HG02970 (cell line): ENCODE results near the gene PPP2R5E.

ENCODE experiments used
- ATAC-seq: cut with Tn5 transposase; IDR thresholded peaks from one replicate; pipeline ENCODE4 v1.9.1; 2021; ENCODE audit warnings: mild to moderate bottlenecking, moderate library complexity, moderate number of reproducible peaks; ENCODE audit not compliant: unreplicated experiment, low FRiP score

Gene PPP2R5E

GRCh38 chr14:63474844-63475243 lies 68.3 kb downstream of the PPP2R5E start:
- ATAC-seq = no peak

- ATAC-seq = no peak
These were observed 69.1 kb downstream of the PPP2R5E start for GRCh38 chr14:63474111-63474510.

- no peak for ATAC-seq
These were observed 70.0 kb downstream of the PPP2R5E start for GRCh38 chr14:63472986-63473788.

- peak; percentile 80 for ATAC-seq
These were observed 72.0 kb downstream of the PPP2R5E start for GRCh38 chr14:63470962-63471793.

GRCh38 chr14:63468294-63468693 lies 74.9 kb downstream of the PPP2R5E start:
- ATAC-seq = no peak

GRCh38 chr14:63467440-63468072 lies 75.6 kb downstream of the PPP2R5E start:
- no peak for ATAC-seq

GRCh38 chr14:63465347-63465746 lies 77.8 kb downstream of the PPP2R5E start:
- ATAC-seq = no peak

GRCh38 chr14:63460680-63461369 lies 82.4 kb downstream of the PPP2R5E start:
- no peak for ATAC-seq

GRCh38 chr14:63459738-63460137 lies 83.4 kb downstream of the PPP2R5E start:
- ATAC-seq = no peak

- no peak for ATAC-seq
These were observed 85.7 kb downstream of the PPP2R5E start for GRCh38 chr14:63457498-63457897.

GRCh38 chr14:63454863-63455622 lies 88.1 kb downstream of the PPP2R5E start:
- no peak for ATAC-seq

GRCh38 chr14:63454436-63454835 lies 88.7 kb downstream of the PPP2R5E start:
- ATAC-seq = no peak

- ATAC-seq = no peak
These were observed 89.7 kb downstream of the PPP2R5E start for GRCh38 chr14:63453443-63453936.

GRCh38 chr14:63452796-63453195 lies 90.4 kb downstream of the PPP2R5E start:
- ATAC-seq = no peak

- no peak for ATAC-seq
These were observed 94.3 kb downstream of the PPP2R5E start for GRCh38 chr14:63448841-63449240.

- no peak for ATAC-seq
These were observed 98.6 kb downstream of the PPP2R5E start for GRCh38 chr14:63444588-63444987.

GRCh38 chr14:63443988-63444387 lies 99.2 kb downstream of the PPP2R5E start:
- ATAC-seq = no peak

GRCh38 chr14:63443361-63443760 lies 99.8 kb downstream of the PPP2R5E start:
- no peak for ATAC-seq

GRCh38 chr14:63438065-63438757 lies 105.0 kb downstream of the PPP2R5E start:
- ATAC-seq = no peak
